Muscle of leg (tissue), 11 donors: ENCODE data around the gene CYTH2. TPM values are rescaled to one million over a fixed set of nuclear protein-coding genes. Genes with fewer than 3 reads are reported as not detected.

ENCODE experiments used
- DNase-seq: peaks from one replicate; pipeline ENCODE4 v3.0.0; 2013
- H3K27ac ChIP-seq: one replicate; pipeline ENCODE4 v1.5.1; 2013; ENCODE audit warnings: mild to moderate bottlenecking, low read length, control low read depth
- H3K27me3 ChIP-seq: one replicate; pipeline ENCODE4 v1.6.1; 2013; ENCODE audit warnings: low read length; ENCODE audit not compliant: control insufficient read depth, insufficient read depth
- H3K36me3 ChIP-seq: one replicate; pipeline ENCODE4 v1.6.1; 2013; ENCODE audit warnings: low read length; ENCODE audit not compliant: control insufficient read depth, insufficient read depth
- H3K4me1 ChIP-seq: one replicate; pipeline ENCODE4 v1.6.1; 2013; ENCODE audit warnings: low read length; ENCODE audit not compliant: control insufficient read depth, insufficient read depth
- H3K4me3 ChIP-seq: one replicate; pipeline ENCODE4 v1.5.1; 2013; ENCODE audit warnings: low read length, control low read depth
- H3K9me3 ChIP-seq: replicated peaks from 2 replicates; pipeline ENCODE4 v1.6.1; 2013; ENCODE audit warnings: low read depth, low read length; ENCODE audit not compliant: control insufficient read depth
- WGBS: methylation state at CpG from one replicate; pipeline ENCODE4 v1.1.5; 2013; ENCODE audit warnings: missing lambda C conversion rate; ENCODE audit not compliant: insufficient coverage; 5-methylcytosine and 5-hydroxymethylcytosine counted together
- polyA plus RNA-seq, 8 donors: library from polyadenylated mRNA; unstranded; fragments of 120-200 nt; gene quantifications; one replicate each; pipeline versions ENCODE4 v1.2.1 to v1.2.3, GENCODE V29; 2013; ENCODE audit warnings: inconsistent platforms in 1 of 8, low replicate concordance in 1 of 8; ENCODE audit not compliant: insufficient read length in 8 of 8, insufficient read depth in 1 of 8
- total RNA-seq: library from RNA; stranded (reverse); fragments of 120-200 nt; gene quantifications from one replicate; pipeline ENCODE4 v1.2.4, GENCODE V29; 2013

The CYTH2 gene
- total and polyA plus RNA-seq, 9 donors: 24.2 to 54.5 (median 44.8) TPM

- DNase-seq: no peak
- Histone ChIP-seq H3K9me3 (no peaks in the 10 kb centered on the region), H3K27me3 (peaks cover 37% of the 10 kb centered on the region), H3K4me1 (peaks cover 22% of the 10 kb centered on the region), H3K4me3 (no peak overlapping the region), H3K27ac (no peak overlapping the region), H3K36me3 (peaks cover 11% of the 10 kb centered on the region)
- WGBS: 8% methylated on average over 60 of the region's 60 CpGs
Measured at GRCh38 chr19:48443256-48443655, 25.9 kb upstream of the CYTH2 start.

GRCh38 chr19:48443731-48444128 is 25.4 kb upstream of the CYTH2 start:
- peaks cover 15% of the 10 kb centered on the region for H3K36me3 ChIP-seq
- peaks cover 37% of the 10 kb centered on the region for H3K27me3 ChIP-seq
- H3K9me3 ChIP-seq: no peaks in the 10 kb centered on the region
- H3K4me3 ChIP-seq: no peak overlapping the region
- no peak for DNase-seq
- WGBS: 19% methylated on average over 37 of the region's 45 CpGs
- H3K27ac ChIP-seq: no peak overlapping the region
- peaks cover 22% of the 10 kb centered on the region for H3K4me1 ChIP-seq

GRCh38 chr19:48444129-48444935 is 24.8 kb upstream of the CYTH2 start:
- WGBS: 12% methylated on average over 31 of the region's 38 CpGs
- Histone ChIP-seq H3K27ac (no peak overlapping the region), H3K4me3 (peak overlapping the region; percentile 98), H3K27me3 (peaks cover 37% of the 10 kb centered on the region), H3K4me1 (peaks cover 22% of the 10 kb centered on the region), H3K36me3 (peaks cover 19% of the 10 kb centered on the region), H3K9me3 (no peaks in the 10 kb centered on the region)
- no peak for DNase-seq

GRCh38 chr19:48444936-48445200 is 24.3 kb upstream of the CYTH2 start:
- peak overlapping the region; percentile 98 for H3K4me3 ChIP-seq
- H3K36me3 ChIP-seq: peaks cover 24% of the 10 kb centered on the region
- WGBS: no CpG with 5 or more reads among the region's 3 CpGs
- H3K4me1 ChIP-seq: peaks cover 22% of the 10 kb centered on the region
- DNase-seq: no peak
- peaks cover 37% of the 10 kb centered on the region for H3K27me3 ChIP-seq
- H3K9me3 ChIP-seq: no peaks in the 10 kb centered on the region
- peak overlapping the region; percentile 93 for H3K27ac ChIP-seq

- Histone ChIP-seq H3K27ac (peak overlapping the region; percentile 93), H3K27me3 (peaks cover 36% of the 10 kb centered on the region), H3K9me3 (no peaks in the 10 kb centered on the region), H3K36me3 (peaks cover 28% of the 10 kb centered on the region), H3K4me3 (peak overlapping the region; percentile 98), H3K4me1 (peaks cover 22% of the 10 kb centered on the region)
- WGBS: no CpG with 5 or more reads among the region's 6 CpGs
- peak; percentile 91 for DNase-seq
Measured at GRCh38 chr19:48445256-48445605, 23.9 kb upstream of the CYTH2 start.

GRCh38 chr19:48445606-48446481 is 23.3 kb upstream of the CYTH2 start, which contains the start of gene GRWD1:
Gene GRWD1 (plus strand): TSS chr19:48445983. CDS start chr19:48446006, 23 bp downstream.
- Histone ChIP-seq H3K27me3 (peaks cover 32% of the 10 kb centered on the region), H3K9me3 (no peaks in the 10 kb centered on the region), H3K27ac (peak within 1 kb of the TSS; percentile 93), H3K4me1 (peaks cover 22% of the 10 kb centered on the region), H3K4me3 (peak within 1 kb of the TSS; percentile 98), H3K36me3 (peaks cover 34% of the 10 kb centered on the region)
- peak; percentile 98 for DNase-seq
- WGBS: under 1% methylated on average over 55 of the region's 61 CpGs

GRCh38 chr19:48446579-48446978 is 22.6 kb upstream of the CYTH2 start:
- H3K36me3 ChIP-seq: peaks cover 42% of the 10 kb centered on the region
- 58% methylated on average over 2 of the region's 7 CpGs for WGBS
- peaks cover 25% of the 10 kb centered on the region for H3K27me3 ChIP-seq
- no peaks in the 10 kb centered on the region for H3K9me3 ChIP-seq
- no peak for DNase-seq
- peaks cover 22% of the 10 kb centered on the region for H3K4me1 ChIP-seq
- H3K27ac ChIP-seq: no peak overlapping the region
- H3K4me3 ChIP-seq: peak overlapping the region; percentile 98

- no peaks in the 10 kb centered on the region for H3K9me3 ChIP-seq
- peaks cover 15% of the 10 kb centered on the region for H3K27me3 ChIP-seq
- peaks cover 22% of the 10 kb centered on the region for H3K4me1 ChIP-seq
- no peak for DNase-seq
- H3K27ac ChIP-seq: no peak overlapping the region
- WGBS: 91% methylated on average over 4 of the region's 4 CpGs
- H3K4me3 ChIP-seq: no peak overlapping the region
- peaks cover 59% of the 10 kb centered on the region for H3K36me3 ChIP-seq
Measured at GRCh38 chr19:48448563-48448962, 20.6 kb upstream of the CYTH2 start.

GRCh38 chr19:48450441-48450840 is 18.7 kb upstream of the CYTH2 start:
- Histone ChIP-seq H3K27ac (no peak overlapping the region), H3K4me3 (no peak overlapping the region), H3K9me3 (no peaks in the 10 kb centered on the region), H3K4me1 (peaks cover 5% of the 10 kb centered on the region), H3K36me3 (peaks cover 75% of the 10 kb centered on the region), H3K27me3 (no peaks in the 10 kb centered on the region)
- DNase-seq: no peak
- 90% methylated on average over 20 of the region's 23 CpGs for WGBS

- 85% methylated on average over 13 of the region's 15 CpGs for WGBS
Measured at GRCh38 chr19:48450863-48451262, 18.3 kb upstream of the CYTH2 start.

More at GRCh38 chr19:48450863-48451262, 18.3 kb upstream of the CYTH2 start:
- DNase-seq: no peak
- H3K36me3 ChIP-seq: peaks cover 79% of the 10 kb centered on the region
- H3K4me3 ChIP-seq: no peak overlapping the region
- H3K27me3 ChIP-seq: no peaks in the 10 kb centered on the region
- H3K9me3 ChIP-seq: no peaks in the 10 kb centered on the region
- no peak overlapping the region for H3K27ac ChIP-seq
- peaks cover 5% of the 10 kb centered on the region for H3K4me1 ChIP-seq
